HFFc6 (cell line): Measurements from ENCODE around the gene SLC35B4. TPM values are rescaled to one million over a fixed set of nuclear protein-coding genes. Genes with fewer than 3 reads are reported as not detected.

ENCODE experiments used
- DNase-seq: peaks from one replicate; pipeline ENCODE4 v3.0.0-alpha.2; 2018
- H3K27ac Mint-ChIP-seq: 2 replicates; pipeline ENCODE4 v1.8.0; 2020; ENCODE audit warnings: mild to moderate bottlenecking, mixed read lengths
- H3K27me3 Mint-ChIP-seq: 2 replicates; pipeline ENCODE4 v1.8.0; 2021; ENCODE audit warnings: mild to moderate bottlenecking, moderate library complexity, mixed read lengths; ENCODE audit not compliant: insufficient read depth
- H3K36me3 Mint-ChIP-seq: 2 replicates; pipeline ENCODE4 v1.8.0; 2021; ENCODE audit warnings: low read depth, mixed read lengths
- H3K4me1 Mint-ChIP-seq: 2 replicates; pipeline ENCODE4 v1.8.0; 2020; ENCODE audit warnings: low read depth, mixed read lengths
- H3K4me3 Mint-ChIP-seq: 2 replicates; pipeline ENCODE4 v1.8.0; 2020; ENCODE audit warnings: mild to moderate bottlenecking, moderate library complexity, mixed read lengths
- H3K9me3 Mint-ChIP-seq: 2 replicates; pipeline ENCODE4 v1.8.0; 2020; ENCODE audit warnings: mild to moderate bottlenecking, mixed read lengths
- CTCF ChIP-seq: fragments of 200-600 bp; sonication (generic); IDR thresholded peaks from 2 replicates; pipeline ENCODE4 v1.5.0; 2021; ENCODE audit warnings: antibody characterized with exemption, mild to moderate bottlenecking
- total RNA-seq, 6 experiments: library from RNA; stranded (reverse); fragmentation: NEBNext Ultra II Directional; extraction: Animal tissue kit (Norgen Biotek cat#: 25700); gene quantifications; 2 replicates in 1 of 6; 3 replicates in 5 of 6; pipeline ENCODE4 v1.2.3, GENCODE V29; 2021

SLC35B4 gene
- total RNA-seq, 6 experiments from 2014 or later, result 21.0 to 32.3 (median 29.4) TPM

- no peaks in the 10 kb centered on the region for H3K4me1 Mint-ChIP-seq
- no peak for DNase-seq
- no peaks in the 10 kb centered on the region for H3K36me3 Mint-ChIP-seq
Measured at GRCh38 chr7:134245253-134245652, 71.5 kb downstream of the SLC35B4 start.

More at GRCh38 chr7:134245253-134245652, 71.5 kb downstream of the SLC35B4 start:
- Mint-ChIP-seq H3K27ac (no peak overlapping the region), H3K9me3 (no peaks in the 10 kb centered on the region; the same call in 1 of the 2 replicates), H3K4me3 (no peak overlapping the region), H3K27me3 (peaks cover 10% of the 10 kb centered on the region; the same call in 1 of the 2 replicates)
- no peak for TF ChIP-seq CTCF

Other genes starting within 250 kb of the SLC35B4 start
- under 1 TPM in 3 of 6 experiments, not detected in 3; 0.07 to 0.32 (median 0.10) TPM for gene LRGUK, start 189.6 kb downstream of the SLC35B4 start, total RNA-seq
- gene AKR1B1, start 142.2 kb upstream of the SLC35B4 start, total RNA-seq, result 100 to 1,000 TPM; 208 to 232 (median 223) TPM
- under 1 TPM in 5 of 6 experiments, not detected in 1; 0.35 to 0.56 (median 0.43) TPM for gene AKR1B10, start 210.6 kb upstream of the SLC35B4 start, total RNA-seq
- gene AKR1B15, start 232.2 kb upstream of the SLC35B4 start, total RNA-seq, result not detected